Measurements from ENCODE around the gene RRM2.

DNA sequence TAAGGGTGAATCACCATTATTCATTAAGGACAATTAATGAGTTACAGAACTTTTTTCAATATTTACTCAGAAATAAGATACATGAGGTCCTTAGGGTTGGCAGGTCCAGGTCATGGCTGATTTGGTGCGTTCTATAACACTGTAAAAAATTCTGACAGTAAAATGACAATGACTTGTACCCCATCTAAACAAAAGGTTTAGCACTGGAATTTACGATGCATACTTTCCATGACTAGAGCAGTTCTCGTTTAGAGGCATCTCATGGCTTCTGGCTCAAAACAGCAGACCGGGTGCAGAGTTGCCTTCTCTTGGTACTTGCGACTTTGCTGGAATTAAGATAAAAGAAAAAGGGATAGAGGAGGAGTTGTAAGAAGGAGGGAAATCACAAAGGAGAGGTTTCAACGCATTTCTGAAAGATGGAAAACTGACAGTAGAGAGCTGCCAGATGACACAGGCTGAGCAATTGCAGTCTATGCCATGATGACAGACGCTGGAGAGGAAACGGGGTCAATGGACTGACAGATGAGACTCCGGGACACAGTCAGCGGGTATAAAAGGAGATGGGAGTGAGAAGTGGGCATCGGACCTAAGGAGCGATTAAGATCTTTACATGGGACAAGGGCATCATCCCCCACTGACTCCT lies 38.2 kb upstream of the RRM2 start:
- TF ChIP-seq, protein P1, sequence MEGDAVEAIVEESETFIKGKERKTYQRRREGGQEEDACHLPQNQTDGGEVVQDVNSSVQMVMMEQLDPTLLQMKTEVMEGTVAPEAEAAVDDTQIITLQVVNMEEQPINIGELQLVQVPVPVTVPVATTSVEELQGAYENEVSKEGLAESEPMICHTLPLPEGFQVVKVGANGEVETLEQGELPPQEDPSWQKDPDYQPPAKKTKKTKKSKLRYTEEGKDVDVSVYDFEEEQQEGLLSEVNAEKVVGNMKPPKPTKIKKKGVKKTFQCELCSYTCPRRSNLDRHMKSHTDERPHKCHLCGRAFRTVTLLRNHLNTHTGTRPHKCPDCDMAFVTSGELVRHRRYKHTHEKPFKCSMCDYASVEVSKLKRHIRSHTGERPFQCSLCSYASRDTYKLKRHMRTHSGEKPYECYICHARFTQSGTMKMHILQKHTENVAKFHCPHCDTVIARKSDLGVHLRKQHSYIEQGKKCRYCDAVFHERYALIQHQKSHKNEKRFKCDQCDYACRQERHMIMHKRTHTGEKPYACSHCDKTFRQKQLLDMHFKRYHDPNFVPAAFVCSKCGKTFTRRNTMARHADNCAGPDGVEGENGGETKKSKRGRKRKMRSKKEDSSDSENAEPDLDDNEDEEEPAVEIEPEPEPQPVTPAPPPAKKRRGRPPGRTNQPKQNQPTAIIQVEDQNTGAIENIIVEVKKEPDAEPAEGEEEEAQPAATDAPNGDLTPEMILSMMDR (optimal IDR thresholded peaks at IDR 0.05 in 1 of 3, IDR thresholded peaks at IDR 0.05 in 1 of 3, conservative IDR thresholded peaks at IDR 0.05 in 1 of 3; ENCODE audit: extremely low read depth in 1 of 3, insufficient read depth in 2 of 3, low read length in 3 of 3), result no peak
- TF ChIP-seq EZH2 (IDR thresholded peaks at IDR 0.05; ENCODE audit: low read length), result no peak
